HEK293 (cell line): ENCODE results near the gene WDR72.
"Not testable (repeated sequence)": the region's sequence is repeated elsewhere in the genome, so short reads cannot be mapped to it uniquely, and the experiment has no call there.

Source experiments
- CTCF ChIA-PET: fragments of 350-600 bp; formaldehyde crosslinking; extraction: SDS; loops from one replicate; lab custom pipeline; 2021; ENCODE audit warnings: antibody characterized with exemption; lab: Yijun Ruan, JAX
- POLR2A ChIA-PET: fragments of 300-600 bp; formaldehyde crosslinking; extraction: SDS; loops from one replicate; lab custom pipeline; 2020; ENCODE audit warnings: antibody characterized with exemption, inconsistent platforms; lab: Yijun Ruan, JAX
- H3K27ac ChIP-seq: fragments of 200-500 bp; sonication (Bioruptor generic); 2 replicates; pipeline ENCODE4 v1.5.1; 2014; ENCODE audit warnings: low read depth, low read length, control low read depth, inconsistent platforms; ENCODE audit errors: extremely low read depth
- H3K36me3 ChIP-seq, 2 experiments: fragments of 200-500 bp in 1 of 2; sonication (Bioruptor generic) in 1 of 2; 1 replicate in 1 of 2; 2 replicates in 1 of 2; pipeline ENCODE4 v1.5.1; 2014 to 2017; ENCODE audit warnings: inconsistent platforms in 2 of 2, low read length in 2 of 2; ENCODE audit not compliant: control insufficient read depth in 2 of 2, insufficient read depth in 1 of 2
- H3K4me1 ChIP-seq: fragments of 200-500 bp; sonication (Bioruptor generic); 2 replicates; pipeline ENCODE4 v1.5.1; 2014; ENCODE audit warnings: mild to moderate bottlenecking, low read length, inconsistent platforms; ENCODE audit not compliant: control insufficient read depth, insufficient read depth
- H3K4me3 ChIP-seq: 2 replicates; pipeline ENCODE4 v1.5.1; 2011; ENCODE audit warnings: low read depth, mild to moderate bottlenecking, control low read depth, low read length, moderate library complexity
- H3K9me3 ChIP-seq: fragments of 200-500 bp; sonication (Bioruptor generic); 2 replicates; pipeline ENCODE4 v1.5.1; 2014; ENCODE audit warnings: low read depth, low read length, inconsistent platforms; ENCODE audit not compliant: control insufficient read depth, insufficient read depth
- ATF2 ChIP-seq: fragments of 450-650 bp; formaldehyde crosslinking; IDR thresholded peaks from 2 replicates; pipeline ENCODE4 v1.5.1; 2016; ENCODE audit warnings: missing biosample characterization, missing genetic modification characterization, low read depth
- GFI1B ChIP-seq: fragments of 450-650 bp; formaldehyde crosslinking; IDR thresholded peaks from 2 replicates; pipeline ENCODE4 v1.5.1; 2016; ENCODE audit warnings: missing biosample characterization, missing genetic modification characterization
- KLF16 ChIP-seq: fragments of 450-650 bp; formaldehyde crosslinking; IDR thresholded peaks from 2 replicates; pipeline ENCODE4 v1.5.1; 2017; ENCODE audit warnings: missing biosample characterization, missing genetic modification characterization
- SP7 ChIP-seq: fragments of 450-650 bp; formaldehyde crosslinking; IDR thresholded peaks from 2 replicates; pipeline ENCODE4 v1.5.1; 2016; ENCODE audit warnings: missing biosample characterization, missing genetic modification characterization
- TCF7L2 ChIP-seq: IDR thresholded peaks from 2 replicates; pipeline ENCODE4 v1.6.1; 2011; ENCODE audit warnings: low read depth, mild to moderate bottlenecking, inconsistent platforms, low read length, moderate library complexity, borderline replicate concordance
- TSHZ1 ChIP-seq: fragments of 450-650 bp; formaldehyde crosslinking; IDR thresholded peaks from 2 replicates; pipeline ENCODE4 v1.5.1; 2016; ENCODE audit warnings: missing biosample characterization, missing genetic modification characterization, borderline replicate concordance
- ZBTB8A ChIP-seq: fragments of 450-650 bp; formaldehyde crosslinking; IDR thresholded peaks from 2 replicates; pipeline ENCODE4 v1.5.1; 2016; ENCODE audit warnings: missing biosample characterization, missing genetic modification characterization
- ZNF114 ChIP-seq: fragments of 450-650 bp; formaldehyde crosslinking; IDR thresholded peaks from 2 replicates; pipeline ENCODE4 v1.5.0; 2017; ENCODE audit warnings: missing biosample characterization, missing genetic modification characterization
- ZNF202 ChIP-seq: fragments of 450-650 bp; formaldehyde crosslinking; IDR thresholded peaks from 2 replicates; pipeline ENCODE4 v1.5.1; 2016; ENCODE audit warnings: missing biosample characterization, missing genetic modification characterization, borderline replicate concordance
- ZNF529 ChIP-seq: fragments of 450-650 bp; formaldehyde crosslinking; IDR thresholded peaks from 2 replicates; pipeline ENCODE4 v1.5.1; 2017; ENCODE audit warnings: missing genetic modification characterization, missing biosample characterization; ENCODE audit not compliant: insufficient replicate concordance
- ZNF660 ChIP-seq: fragments of 450-650 bp; IDR thresholded peaks from 2 replicates; pipeline ENCODE4 v1.5.1; 2018; ENCODE audit warnings: missing biosample characterization, mild to moderate bottlenecking, missing genetic modification characterization
- ZNF791 ChIP-seq: fragments of 450-650 bp; formaldehyde crosslinking; IDR thresholded peaks from 2 replicates; pipeline ENCODE4 v1.5.1; 2016; ENCODE audit warnings: missing biosample characterization, missing genetic modification characterization
- ZSCAN4 ChIP-seq: fragments of 450-650 bp; formaldehyde crosslinking; IDR thresholded peaks from 2 replicates; pipeline ENCODE4 v1.5.1; 2017; ENCODE audit warnings: missing biosample characterization, missing genetic modification characterization
- TF ChIP-seq, protein P1 (sequence below): fragments of 450-650 bp; formaldehyde crosslinking; IDR thresholded peaks from 2 replicates; pipeline ENCODE4 v1.5.1; 2016; ENCODE audit warnings: missing biosample characterization, missing genetic modification characterization
- TF ChIP-seq, protein P2 (sequence below): fragments of 450-650 bp; formaldehyde crosslinking; IDR thresholded peaks from 2 replicates; pipeline ENCODE4 v1.5.1; 2016; ENCODE audit warnings: missing biosample characterization, missing genetic modification characterization

The WDR72 gene

GRCh38 chr15:53786401-53786800 lies 26.9 kb upstream of the WDR72 start:
- CTCF ChIA-PET: interaction anchor here (0.6 kb wide), 1 partner anchor 187 kb away, joined by 3 read pairs; no protein-coding TSS in a partner anchor
- POLR2A ChIA-PET: no interaction called here
- H3K4me1 ChIP-seq: 0 out of 2 replicates have a peak, but pooled peaks cover 3% of the 10 kb centered on the region
- no peaks in the 10 kb centered on the region for H3K9me3 ChIP-seq
- no peak overlapping the region for H3K4me3 ChIP-seq
- no peaks in the 10 kb centered on the region for H3K36me3 ChIP-seq
- H3K27ac ChIP-seq: no peak overlapping the region
- TF ChIP-seq SP7 (tag by site-specific recombination) (no peak), GFI1B (no peak), ATF2 (tag by site-specific recombination) (no peak), ZSCAN4 (tag by site-specific recombination) (no peak), ZNF791 (tag by site-specific recombination) (no peak), ZNF202 (tag by site-specific recombination) (no peak), ZBTB8A (tag by site-specific recombination) (no peak), ZNF529 (tag by site-specific recombination) (no peak), TSHZ1 (no peak), KLF16 (no peak), TCF7L2 (no peak), ZNF114 (tag by site-specific recombination) (no peak), ZNF660 (no peak)
- TF ChIP-seq, protein P1, sequence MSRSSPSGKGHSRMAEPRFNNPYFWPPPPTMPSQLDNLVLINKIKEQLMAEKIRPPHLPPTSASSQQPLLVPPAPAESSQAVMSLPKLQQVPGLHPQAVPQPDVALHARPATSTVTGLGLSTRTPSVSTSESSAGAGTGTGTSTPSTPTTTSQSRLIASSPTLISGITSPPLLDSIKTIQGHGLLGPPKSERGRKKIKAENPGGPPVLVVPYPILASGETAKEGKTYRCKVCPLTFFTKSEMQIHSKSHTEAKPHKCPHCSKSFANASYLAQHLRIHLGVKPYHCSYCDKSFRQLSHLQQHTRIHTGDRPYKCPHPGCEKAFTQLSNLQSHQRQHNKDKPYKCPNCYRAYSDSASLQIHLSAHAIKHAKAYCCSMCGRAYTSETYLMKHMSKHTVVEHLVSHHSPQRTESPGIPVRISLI (tag by site-specific recombination): no peak
- TF ChIP-seq, protein P2, sequence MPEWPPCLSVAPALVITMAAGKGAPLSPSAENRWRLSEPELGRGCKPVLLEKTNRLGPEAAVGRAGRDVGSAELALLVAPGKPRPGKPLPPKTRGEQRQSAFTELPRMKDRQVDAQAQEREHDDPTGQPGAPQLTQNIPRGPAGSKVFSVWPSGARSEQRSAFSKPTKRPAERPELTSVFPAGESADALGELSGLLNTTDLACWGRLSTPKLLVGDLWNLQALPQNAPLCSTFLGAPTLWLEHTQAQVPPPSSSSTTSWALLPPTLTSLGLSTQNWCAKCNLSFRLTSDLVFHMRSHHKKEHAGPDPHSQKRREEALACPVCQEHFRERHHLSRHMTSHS: no peak

GRCh38 chr15:53785241-53785640 lies 25.8 kb upstream of the WDR72 start:
- H3K36me3 ChIP-seq, CTCF ChIA-PET, POLR2A ChIA-PET, H3K27ac ChIP-seq, H3K4me1 ChIP-seq, H3K4me3 ChIP-seq, H3K9me3 ChIP-seq: not testable (repeated sequence)
